GM21515 (cell line): Measurements from ENCODE around the gene MYOF.

ENCODE experiments used
- ATAC-seq: cut with Tn5 transposase; IDR thresholded peaks from one replicate; pipeline ENCODE4 v1.9.1; 2021; ENCODE audit not compliant: unreplicated experiment

The MYOF gene

DNA sequence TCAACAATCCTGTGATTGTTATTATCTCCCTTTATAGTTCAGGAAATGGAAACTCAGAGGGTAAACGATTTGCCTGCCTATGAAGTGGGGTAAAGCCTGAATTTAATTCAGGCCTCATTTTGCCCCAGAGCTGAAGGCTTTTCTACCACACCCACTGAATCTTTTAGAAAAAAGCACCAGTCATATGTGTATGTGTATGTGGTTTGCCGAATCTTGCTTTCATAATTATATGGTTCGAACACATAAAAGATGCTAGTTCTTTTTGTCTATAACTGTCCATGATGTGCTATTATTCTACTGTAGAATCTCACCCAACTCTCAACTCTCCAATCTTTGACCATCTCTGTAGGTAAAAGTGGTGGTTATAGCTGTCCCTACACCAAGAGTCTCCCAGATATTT, 83.6 kb downstream of the MYOF start:
- no peak for ATAC-seq

DNA sequence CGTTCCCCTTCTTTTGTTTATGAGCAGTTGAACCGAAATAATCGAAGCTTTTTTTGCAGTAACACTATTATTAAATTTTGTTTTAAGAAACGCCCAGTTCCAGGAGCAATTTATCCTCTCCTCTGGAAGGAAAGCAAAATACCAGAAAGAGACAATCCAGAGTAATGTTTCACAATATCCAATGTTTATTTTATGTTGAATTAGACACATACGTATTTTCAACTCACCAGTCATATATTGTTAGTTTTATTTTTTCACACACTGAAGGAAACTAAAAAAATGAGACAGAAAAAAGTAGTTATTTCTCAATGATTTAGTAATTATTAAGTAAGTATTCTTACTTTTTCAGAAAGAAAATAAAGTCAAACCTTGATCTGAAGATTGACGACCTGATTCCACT, 85.1 kb downstream of the MYOF start:
- ATAC-seq = no peak

DNA sequence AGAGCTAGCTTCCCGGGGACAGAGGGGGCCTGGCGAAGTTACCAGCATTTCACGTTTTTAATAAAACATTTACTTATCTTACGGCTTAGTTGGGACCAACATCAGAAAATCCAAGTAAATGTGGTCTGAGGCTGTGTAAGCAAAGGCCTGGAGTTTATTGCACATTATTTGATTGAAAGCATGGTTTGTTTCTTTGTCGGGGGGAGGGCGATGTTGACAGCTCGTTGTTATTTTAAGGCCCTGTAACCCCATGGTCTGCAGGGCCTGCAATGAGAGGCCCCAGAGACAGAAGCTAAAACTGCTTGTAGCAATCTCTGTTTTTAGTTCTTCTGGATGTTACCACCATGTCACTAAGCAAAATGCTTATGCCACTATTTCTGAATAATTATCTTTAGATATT, 88.9 kb downstream of the MYOF start:
- ATAC-seq = no peak

DNA sequence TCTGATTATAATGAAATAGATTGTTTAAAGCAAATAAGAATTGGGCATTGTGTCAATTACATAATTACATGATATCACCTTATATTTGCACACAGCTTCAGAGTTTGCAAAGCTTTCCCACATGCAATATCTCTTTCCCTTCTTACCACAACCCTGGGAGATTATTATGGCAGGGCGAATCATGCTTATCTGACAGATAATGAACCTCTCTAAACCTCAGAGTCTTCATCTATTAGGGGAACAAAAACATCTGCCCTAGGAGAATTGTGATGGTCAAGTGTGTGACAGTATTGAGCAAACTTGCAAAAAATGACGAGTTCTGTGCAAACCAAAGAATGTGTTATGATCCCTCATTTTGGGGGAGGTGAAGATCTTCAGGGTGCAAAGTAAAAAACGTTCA, 90.0 kb downstream of the MYOF start:
- ATAC-seq = no peak

DNA sequence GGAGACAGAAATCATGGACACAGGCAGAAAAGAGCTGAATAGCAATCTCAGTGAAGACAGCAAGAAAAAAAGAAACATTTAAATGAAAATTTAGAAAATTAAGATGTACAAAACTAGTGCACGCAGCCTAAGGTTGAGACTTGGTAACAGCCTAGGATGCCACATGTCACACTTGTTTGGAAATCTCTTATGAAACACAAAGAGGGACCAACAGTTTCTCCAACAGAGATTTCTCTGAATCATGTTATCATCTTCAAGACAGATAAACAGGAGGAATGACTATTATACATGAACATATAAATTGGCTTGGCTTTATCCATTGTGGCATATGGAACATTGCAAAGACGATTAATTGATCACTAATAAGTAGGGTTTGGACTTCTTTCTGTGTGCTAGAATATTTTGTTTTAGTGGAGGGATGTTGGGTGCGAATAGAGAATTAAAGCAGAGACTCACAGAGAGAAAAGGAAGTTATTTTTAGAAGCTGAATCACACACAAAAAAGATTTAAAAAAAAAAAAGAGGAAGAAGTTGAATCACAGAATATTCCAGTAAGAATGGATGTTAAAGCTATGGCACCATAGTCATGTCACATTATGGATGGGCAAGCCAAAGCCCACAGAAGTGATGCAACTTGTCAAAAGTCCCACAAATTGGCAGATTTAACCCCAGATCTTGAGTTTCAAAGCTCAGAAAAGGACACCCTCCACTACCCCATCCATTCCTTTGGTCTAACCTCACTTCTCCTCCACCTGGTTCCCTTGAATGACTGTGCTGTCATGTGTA, 91.6 kb downstream of the MYOF start:
- ATAC-seq = no peak

DNA sequence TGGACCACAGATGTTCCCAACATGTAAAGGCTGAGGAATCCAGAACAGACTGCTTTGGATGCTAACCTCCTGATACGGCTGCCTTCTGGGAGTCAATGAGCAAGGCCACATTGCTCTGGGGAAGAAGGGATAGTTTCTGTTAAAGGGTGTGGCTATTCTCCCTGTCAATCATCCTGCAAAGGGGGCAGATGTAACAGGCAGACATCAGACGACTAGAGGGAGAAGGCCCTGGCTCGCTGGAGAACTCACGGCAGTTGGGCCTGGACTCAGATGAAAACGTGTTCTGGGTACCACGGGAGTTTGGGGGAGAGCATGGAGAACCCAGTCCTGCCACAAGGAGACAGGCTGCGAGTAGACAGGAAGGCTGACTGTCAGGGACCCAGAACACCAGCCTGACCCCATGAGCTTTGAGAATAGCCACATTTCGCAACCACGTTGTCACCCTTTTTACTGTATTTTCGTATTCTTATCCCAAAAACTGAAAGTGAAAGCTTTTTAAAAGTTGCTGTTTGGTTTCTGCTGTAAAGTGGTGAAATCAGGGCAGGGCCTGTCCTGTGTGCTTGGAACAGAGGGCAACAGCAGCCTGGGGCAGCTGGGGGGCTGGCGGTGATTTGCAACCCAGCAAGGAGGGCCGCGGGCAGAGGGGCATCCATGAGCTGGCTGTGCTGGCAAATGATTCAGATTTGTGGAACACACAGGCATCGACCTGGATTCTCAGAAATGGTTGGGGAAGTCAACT, 95.3 kb downstream of the MYOF start:
- no peak for ATAC-seq

DNA sequence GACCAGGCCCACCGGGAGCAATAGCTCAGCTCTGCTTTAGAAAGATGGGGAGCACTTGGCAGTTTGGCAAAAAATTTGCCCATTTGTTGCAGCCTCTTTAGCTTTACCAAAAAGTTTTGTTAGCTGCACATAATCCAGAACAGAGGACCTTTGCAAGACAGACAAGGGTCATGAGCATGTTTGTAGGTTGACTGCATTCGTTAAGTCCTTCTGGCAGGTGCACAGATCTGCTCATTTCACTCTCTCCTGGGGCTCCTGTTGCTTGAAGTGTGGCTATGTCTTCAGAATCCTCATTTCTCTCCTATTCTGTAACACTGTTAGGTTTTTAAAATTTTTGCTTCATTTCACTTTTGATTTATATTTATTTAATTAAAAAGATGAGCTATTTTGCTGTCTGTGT, 96.8 kb downstream of the MYOF start:
- no peak for ATAC-seq

DNA sequence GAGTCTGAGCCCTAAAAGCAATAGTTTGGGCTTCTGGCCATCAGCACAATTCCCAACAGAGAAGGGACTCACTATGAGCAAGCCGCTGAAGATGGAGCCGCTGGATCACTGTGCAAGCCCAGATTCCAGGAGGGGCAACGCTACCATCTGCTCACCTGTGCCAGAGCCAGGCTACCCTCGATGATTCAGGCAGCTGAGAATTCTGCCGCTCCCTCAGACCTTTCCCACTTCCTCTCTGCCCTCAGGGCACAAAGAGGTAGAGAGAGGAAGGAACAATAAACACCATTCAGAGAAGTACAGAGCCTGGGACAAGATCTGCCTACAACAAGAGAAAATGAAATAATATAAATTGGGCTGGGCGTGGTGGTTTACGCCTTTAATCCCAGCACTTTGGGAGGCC, 98.1 kb downstream of the MYOF start:
- no peak for ATAC-seq

DNA sequence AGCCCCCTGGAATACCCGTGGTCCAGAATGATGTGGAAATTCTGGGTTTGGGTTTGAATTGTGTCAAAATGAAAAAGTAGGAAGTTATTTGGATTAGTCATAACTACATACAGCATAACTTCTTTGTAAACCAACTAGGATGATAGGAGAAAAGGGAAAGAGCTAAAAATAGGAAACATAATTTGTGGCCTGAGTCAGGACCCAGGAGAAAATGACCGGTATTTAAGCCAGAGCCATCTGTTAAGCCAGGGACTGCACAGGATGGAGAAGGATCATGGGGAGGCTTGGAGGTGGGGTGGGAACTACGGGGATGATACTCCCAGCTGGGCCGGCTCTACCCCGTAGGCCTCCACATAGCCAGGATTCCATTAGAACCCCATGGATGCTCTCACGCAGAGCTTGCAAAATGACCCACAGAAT, 98.6 kb downstream of the MYOF start:
- no peak for ATAC-seq

DNA sequence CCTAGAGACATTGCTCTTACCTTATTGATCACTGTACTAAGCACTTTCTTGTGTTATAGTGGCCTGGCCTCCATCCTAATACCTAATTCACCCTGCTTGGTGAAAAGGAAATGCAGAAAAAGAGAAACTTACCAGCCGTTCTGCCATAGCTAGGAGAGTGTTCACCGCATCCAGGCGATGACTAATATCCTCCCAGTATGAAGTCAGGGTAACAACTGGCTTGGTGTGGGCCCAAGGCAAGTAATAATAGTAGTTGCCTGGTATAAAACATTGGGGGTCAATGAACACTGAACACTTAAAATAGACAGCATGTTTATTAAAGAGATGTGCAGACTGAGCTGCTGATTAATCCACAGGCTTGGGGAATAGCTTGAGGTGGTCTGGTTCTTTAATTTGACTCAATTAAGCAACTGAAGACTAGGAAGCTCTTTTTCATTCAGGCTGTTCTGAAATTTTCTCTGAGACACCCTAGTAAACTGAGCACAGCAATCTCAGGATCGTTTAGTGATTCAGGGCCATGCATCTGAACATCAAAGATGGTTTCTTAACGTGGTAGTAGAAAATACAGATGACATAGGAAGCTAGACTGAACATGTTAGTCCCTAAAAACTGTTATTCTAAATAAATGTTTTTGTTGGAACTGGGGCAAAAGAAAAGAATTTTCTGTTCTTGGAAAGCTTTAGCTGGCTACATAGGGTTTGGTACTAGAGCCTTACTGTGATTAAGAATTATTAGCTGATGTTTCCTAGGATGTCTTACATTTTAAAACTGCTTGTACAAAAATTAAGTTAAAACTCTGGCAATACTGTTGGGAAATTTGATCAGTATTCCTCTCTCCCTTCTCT, 102.2 kb downstream of the MYOF start:
- ATAC-seq = no peak

DNA sequence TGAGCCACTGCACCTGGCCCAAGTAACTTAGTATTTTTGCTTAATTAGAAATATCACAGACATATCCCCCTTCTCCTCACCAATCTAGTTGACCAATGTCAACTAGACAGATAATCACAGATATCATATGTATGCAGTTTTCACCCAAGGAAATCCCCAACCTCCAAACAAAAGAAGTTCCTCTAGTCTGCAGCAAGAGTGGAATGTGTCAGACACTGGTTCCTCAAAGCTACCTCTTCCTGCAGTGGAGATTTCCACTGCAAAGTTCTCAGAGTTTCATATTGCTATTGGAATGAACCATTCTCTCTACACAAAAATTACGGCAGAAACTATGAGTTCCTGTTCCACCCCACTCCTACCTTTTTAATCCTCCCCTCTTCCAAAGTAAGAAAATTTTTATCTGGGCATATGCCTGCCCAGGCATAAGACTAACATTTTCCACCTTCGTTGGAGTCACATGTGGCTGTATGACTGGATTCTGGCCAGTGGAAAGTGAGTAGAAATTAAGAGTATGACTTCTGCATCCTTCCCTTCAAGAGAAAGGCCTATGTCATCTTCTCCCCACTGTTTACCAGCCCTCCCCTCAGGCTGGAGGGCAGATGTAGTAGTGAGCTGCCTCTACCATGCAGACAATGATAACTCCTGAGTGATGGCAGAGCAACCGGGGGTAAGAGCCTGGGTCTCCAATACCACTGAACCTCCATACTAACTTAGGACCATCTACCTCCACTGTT, 103.0 kb downstream of the MYOF start:
- ATAC-seq = no peak

DNA sequence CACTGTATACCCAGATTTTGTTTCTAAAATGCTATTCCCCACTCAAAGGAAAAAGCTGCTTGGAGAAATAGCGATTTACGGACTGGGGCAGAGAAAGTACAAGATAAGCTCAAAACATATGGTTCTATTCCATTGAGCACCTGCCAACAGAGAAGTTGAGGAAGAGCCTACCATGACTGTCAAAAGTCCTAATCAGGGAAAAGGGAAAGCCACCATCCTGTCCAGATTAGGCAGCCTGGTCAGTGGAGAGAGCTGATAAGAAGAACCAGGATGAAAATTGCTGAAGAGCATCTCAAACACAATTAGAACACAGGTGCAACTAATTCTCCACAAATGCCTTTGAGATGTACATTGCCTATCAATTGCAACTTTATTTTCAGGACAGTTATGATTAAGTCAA, 104.1 kb downstream of the MYOF start:
- no peak for ATAC-seq

DNA sequence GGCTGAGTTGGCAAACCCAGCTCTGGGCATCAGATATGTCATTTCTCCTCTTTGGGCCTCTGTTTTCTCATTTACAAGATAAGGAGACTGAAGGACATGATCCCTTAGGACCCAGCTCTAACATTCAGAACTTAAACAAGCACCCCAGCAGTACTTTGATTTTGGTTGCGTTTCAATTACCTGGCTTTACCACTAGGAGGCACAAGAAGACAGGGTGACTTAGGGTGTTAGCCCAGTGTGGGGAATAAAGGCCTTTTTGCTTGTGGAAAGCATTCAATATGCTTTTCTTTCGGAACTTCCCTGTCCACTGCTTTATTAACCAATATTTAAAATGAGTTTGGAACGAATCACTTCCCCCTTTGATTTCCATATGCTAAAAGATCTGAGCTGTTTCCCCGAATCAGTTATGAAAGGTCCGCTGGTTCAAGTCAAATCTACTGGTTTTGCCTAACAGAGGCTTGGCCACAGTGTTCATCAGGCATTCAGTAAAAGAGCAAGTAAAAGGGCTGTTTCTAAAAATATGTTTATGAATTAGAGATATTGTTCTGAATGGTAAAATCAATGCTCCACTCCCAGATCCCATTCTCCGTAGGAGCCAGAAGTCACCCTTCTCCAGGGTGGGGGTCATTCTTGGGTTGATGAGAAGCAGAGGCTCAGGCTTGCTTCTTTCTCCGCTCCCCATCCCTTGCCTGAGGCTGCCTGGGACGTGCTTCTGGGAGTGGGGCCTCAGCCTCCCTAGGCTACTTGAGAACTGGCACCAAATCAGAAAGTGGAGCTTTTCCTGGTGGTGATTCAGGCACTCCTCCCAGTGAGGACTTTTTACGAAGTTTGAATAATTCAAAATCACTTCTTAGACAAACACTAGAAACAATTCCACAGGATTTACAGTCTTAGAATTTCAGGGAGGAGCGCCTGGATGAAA, 105.5 kb downstream of the MYOF start:
- ATAC-seq = no peak

DNA sequence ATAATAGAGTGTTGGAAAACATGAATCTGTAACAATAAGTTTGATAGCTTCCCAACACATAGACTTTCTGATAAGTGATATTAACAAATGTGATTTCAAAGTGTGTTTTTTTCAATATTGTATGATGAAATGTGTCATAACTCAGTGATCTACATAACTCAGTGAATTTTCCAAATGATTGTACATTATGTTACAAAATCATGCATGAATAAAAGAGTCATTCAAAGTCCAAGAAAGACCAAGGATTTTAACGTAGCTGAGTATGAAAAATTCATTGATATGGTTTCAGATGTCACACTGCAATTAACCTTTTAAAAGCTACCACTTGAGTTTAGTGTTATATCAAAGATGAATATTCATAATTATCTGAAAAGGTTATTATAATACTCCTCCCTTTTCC, 111.2 kb downstream of the MYOF start:
- ATAC-seq = no peak

DNA sequence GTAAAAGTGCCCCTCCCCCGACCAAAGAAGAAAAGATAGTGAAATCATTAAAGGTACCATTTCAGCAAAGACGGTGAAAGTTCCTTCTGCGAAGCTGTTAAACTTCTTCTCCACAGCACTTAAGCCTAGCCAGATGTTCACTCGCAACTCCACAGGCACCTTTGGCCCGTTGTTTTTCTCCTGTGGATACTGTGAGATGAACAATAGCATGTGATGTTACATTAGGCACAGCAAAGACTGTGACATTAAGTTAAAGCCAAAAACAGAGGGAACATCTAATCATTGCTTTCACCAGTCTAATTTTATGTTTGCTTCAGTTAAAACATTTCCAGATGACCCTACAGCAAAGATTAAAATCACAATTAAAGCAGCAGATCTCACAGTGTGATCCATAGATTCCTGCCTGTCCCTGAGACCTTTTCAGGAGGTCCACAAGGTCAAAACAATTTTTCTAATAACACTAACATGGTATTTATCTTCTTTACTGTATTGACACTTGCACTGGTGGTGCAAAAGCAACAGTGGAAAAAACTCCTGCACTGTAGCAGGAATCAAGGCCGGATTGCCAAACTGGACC, 112.5 kb downstream of the MYOF start:
- ATAC-seq = no peak

DNA sequence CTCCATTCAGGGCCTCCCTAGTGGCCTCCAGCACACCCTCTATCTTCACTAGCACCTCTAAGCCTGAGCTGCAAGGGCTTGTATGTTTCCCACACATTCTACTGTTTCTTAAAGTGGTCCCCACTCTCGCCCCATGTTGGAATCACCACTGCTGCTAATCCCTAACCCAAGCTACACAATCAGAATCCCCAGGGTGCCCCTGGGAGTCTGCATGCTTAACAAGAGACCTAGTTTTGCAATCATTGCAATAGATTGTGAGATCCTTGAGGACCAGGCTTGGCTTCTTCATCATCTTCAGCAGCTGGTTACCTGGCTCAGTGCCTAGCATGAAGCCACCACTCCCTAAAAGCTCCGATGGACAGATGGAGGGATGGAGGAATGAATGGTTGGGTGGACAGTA, 113.9 kb downstream of the MYOF start:
- ATAC-seq = no peak

DNA sequence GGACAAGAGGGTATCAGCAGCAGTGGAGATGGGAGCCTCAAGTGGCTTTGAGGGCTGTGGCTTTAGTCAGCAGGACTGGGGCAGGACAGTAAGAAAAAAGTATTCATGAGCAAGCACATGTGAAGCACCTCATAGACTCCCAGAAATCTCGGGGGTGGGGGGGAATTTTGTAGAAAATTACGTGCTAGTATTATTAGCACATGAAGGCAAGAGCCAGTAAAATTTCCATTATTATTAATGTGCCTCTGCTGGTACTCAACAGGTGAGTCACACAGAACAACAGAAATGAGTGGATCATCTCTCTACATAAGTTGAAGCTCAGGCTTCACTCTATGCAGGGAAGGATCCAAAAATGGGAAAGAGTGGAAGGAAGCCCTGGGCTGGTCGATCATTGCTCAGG, 114.5 kb downstream of the MYOF start:
- ATAC-seq = no peak

DNA sequence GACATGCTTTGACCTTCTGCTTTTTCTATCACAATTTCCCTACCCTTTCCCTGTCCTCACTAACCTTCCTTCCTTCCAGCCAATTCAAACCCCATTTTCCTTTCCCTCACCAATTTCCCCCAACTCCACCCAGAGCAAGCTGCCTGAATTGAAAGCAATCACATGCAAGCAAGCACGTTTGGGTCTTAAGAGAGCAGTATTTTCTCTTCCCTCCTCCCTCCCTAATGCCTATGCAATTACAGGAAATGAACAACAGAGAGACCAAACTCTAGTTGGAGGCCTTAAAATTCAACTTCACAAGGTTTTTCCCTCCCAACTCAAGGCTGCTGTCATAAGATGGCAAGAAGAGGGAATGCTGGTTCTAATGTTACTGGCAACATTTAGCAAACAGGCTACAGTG, 117.2 kb downstream of the MYOF start:
- no peak for ATAC-seq

DNA sequence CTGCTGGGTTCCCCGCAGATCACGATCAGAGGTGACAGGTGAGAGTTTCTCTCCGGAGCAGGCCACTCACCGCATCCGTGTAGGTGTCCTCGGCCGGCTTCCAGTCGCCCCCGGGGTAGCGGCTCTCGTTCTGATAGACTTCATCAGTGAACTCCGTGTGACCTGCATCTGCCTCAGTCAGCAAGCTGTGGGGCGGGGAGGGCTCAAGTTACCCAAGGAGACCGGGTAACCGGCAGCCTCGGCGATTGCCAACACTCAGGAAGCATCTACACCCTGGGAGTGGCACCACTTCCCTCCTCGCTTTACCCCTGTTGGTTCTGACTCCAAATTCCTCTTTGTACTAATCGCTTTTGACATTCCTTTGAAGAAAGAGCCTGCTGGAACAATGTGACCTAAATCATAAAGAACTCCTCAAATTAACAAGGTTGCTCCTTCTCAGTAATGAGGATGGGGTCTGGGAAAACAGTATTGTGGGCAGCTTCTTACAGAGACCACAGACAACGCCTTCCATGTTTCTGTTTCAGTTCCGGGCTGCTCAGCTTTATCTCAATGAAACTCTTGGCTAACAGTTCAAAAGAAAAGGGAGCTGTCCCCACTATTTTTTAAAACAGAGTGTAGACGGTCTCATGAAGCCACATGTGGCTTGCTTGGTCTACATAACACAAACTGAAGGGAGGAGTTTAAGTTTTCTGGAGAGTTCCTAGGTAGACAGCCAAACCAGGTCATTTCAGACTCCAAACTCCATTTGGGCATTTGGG, 118.1 kb downstream of the MYOF start:
- no peak for ATAC-seq
